GM23338 (cell line): ENCODE data around the gene REG3G. TPM values are rescaled to one million over a fixed set of nuclear protein-coding genes. Genes with fewer than 3 reads are reported as not detected.
"Not testable (repeated sequence)": the region's sequence is repeated elsewhere in the genome, so short reads cannot be mapped to it uniquely, and the experiment has no call there.

Source experiments
- ATAC-seq: fragments of 200-7000 bp; cut with Tn5 transposase; 3 replicates; pipeline ENCODE4 v1.9.1; 2020
- DNase-seq: peaks from one replicate; pipeline ENCODE4 v3.0.0-alpha.2; 2015; ENCODE audit warnings: low spot score
- H2AFZ ChIP-seq: fragments of 200-600 bp; sonication (generic); 2 replicates; pipeline ENCODE4 v1.8.0; 2016; ENCODE audit warnings: antibody characterized with exemption, mild to moderate bottlenecking, moderate library complexity
- H3F3A ChIP-seq: fragments of 200-600 bp; sonication (generic); replicated peaks from 2 replicates; pipeline ENCODE4 v1.8.0; 2017; ENCODE audit warnings: antibody characterized with exemption, mixed run types, low read depth
- H3K27ac ChIP-seq: fragments of 200-600 bp; sonication (generic); 2 replicates; pipeline ENCODE4 v1.6.1; 2016; ENCODE audit warnings: low read depth
- H3K27me3 ChIP-seq: fragments of 200-600 bp; sonication (generic); 2 replicates; pipeline ENCODE4 v1.8.0; 2016; ENCODE audit warnings: mild to moderate bottlenecking, mixed run types, moderate library complexity; ENCODE audit not compliant: insufficient read depth
- H3K36me3 ChIP-seq: fragments of 200-600 bp; sonication (generic); 2 replicates; pipeline ENCODE4 v1.8.0; 2016; ENCODE audit warnings: mild to moderate bottlenecking; ENCODE audit not compliant: insufficient read depth
- H3K4me1 ChIP-seq: fragments of 200-600 bp; sonication (generic); 2 replicates; pipeline ENCODE4 v1.8.0; 2016; ENCODE audit warnings: mild to moderate bottlenecking, moderate library complexity; ENCODE audit not compliant: insufficient read depth
- H3K4me2 ChIP-seq: fragments of 200-600 bp; sonication (generic); 2 replicates; pipeline ENCODE4 v1.7.1; 2017; ENCODE audit warnings: mixed run types
- H3K4me3 ChIP-seq: fragments of 200-600 bp; sonication (generic); 2 replicates; pipeline ENCODE4 v1.6.1; 2016; ENCODE audit warnings: mixed run types
- H3K79me2 ChIP-seq: fragments of 200-600 bp; sonication (generic); replicated peaks from 2 replicates; pipeline ENCODE4 v1.8.0; 2017; ENCODE audit warnings: mild to moderate bottlenecking; ENCODE audit not compliant: insufficient read depth
- H3K9me2 ChIP-seq: fragments of 200-600 bp; sonication (generic); 2 replicates; pipeline ENCODE4 v1.8.0; 2017; ENCODE audit not compliant: insufficient read depth
- H4K20me1 ChIP-seq: fragments of 200-600 bp; sonication (generic); replicated peaks from 2 replicates; pipeline ENCODE4 v1.8.0; 2017; ENCODE audit warnings: mild to moderate bottlenecking; ENCODE audit not compliant: insufficient read depth
- H3K27ac Mint-ChIP-seq: 2 replicates; pipeline ENCODE4 v1.8.0; 2020; ENCODE audit warnings: inconsistent platforms, mild to moderate bottlenecking, moderate library complexity, mixed read lengths
- H3K27me3 Mint-ChIP-seq: 3 replicates; pipeline ENCODE4 v1.8.0; 2022; ENCODE audit warnings: low read depth, mild to moderate bottlenecking, moderate library complexity, mixed read lengths, inconsistent platforms; ENCODE audit not compliant: insufficient read depth, poor library complexity
- H3K36me3 Mint-ChIP-seq: 3 replicates; pipeline ENCODE4 v1.8.0; 2021; ENCODE audit warnings: low read depth, mild to moderate bottlenecking, inconsistent platforms, moderate library complexity, mixed read lengths
- H3K4me1 Mint-ChIP-seq: 3 replicates; pipeline ENCODE4 v1.8.0; 2020; ENCODE audit warnings: mild to moderate bottlenecking, inconsistent platforms, mixed read lengths
- H3K4me3 Mint-ChIP-seq: 3 replicates; pipeline ENCODE4 v1.8.0; 2021; ENCODE audit warnings: moderate library complexity, mild to moderate bottlenecking, inconsistent platforms, mixed read lengths
- H3K9me3 Mint-ChIP-seq: 3 replicates; pipeline ENCODE4 v1.8.0; 2020; ENCODE audit warnings: moderate library complexity, mild to moderate bottlenecking, inconsistent platforms, mixed read lengths
- CREB1 ChIP-seq: fragments of 250-450 bp; sonication (Bioruptor Pico); IDR thresholded peaks from 2 replicates; pipeline ENCODE4 v1.5.0; 2020; ENCODE audit warnings: low read depth, mild to moderate bottlenecking, moderate library complexity
- ETS1 ChIP-seq: IDR thresholded peaks from 2 replicates; pipeline ENCODE4 v1.6.1; 2016; ENCODE audit warnings: antibody characterized with exemption
- EZH2phosphoT487 ChIP-seq: fragments of 200-600 bp; sonication (generic); IDR thresholded peaks from one replicate; pipeline ENCODE4 v1.8.1; 2018; ENCODE audit warnings: antibody characterized with exemption; ENCODE audit not compliant: unreplicated experiment
- NANOG ChIP-seq: IDR thresholded peaks from 2 replicates; pipeline ENCODE4 v1.6.1; 2016; ENCODE audit warnings: antibody characterized with exemption, borderline replicate concordance
- POLR2AphosphoS5 ChIP-seq: IDR thresholded peaks from 2 replicates; pipeline ENCODE4 v1.6.1; 2016; ENCODE audit warnings: antibody characterized with exemption, low read depth
- ZNF114 ChIP-seq: fragments of 250-450 bp; sonication (Bioruptor Pico); IDR thresholded peaks from 2 replicates; pipeline ENCODE4 v1.5.0; 2020; ENCODE audit warnings: mild to moderate bottlenecking, moderate library complexity
- polyA plus RNA-seq: library from polyadenylated mRNA; unstranded; fragments of >200 nt; fragmentation: Nextera tagmentation; extraction: Ambion mirVana; gene quantifications from 2 replicates; pipeline ENCODE4 v1.2.1, GENCODE V29; 2016
- total RNA-seq: library from RNA; depleted of rRNA; stranded (reverse); fragments of >200 nt; shearing (Covaris generic); gene quantifications from 2 replicates; pipeline ENCODE4 v1.2.3, GENCODE V29; 2014
- TF ChIP-seq, protein P1 (sequence below), 2 experiments: fragments of 200-600 bp in 1 of 2; sonication (generic) in 1 of 2; conservative IDR thresholded peaks; 2 replicates each; pipeline versions ENCODE4 v1.5.1 to v1.6.1; 2016 to 2017; ENCODE audit warnings: antibody characterized with exemption in 2 of 2, low read depth in 2 of 2, mild to moderate bottlenecking in 2 of 2, moderate library complexity in 1 of 2
- TF ChIP-seq, protein P2 (sequence below): IDR thresholded peaks from one replicate; pipeline ENCODE4 v1.6.1; 2018; ENCODE audit warnings: antibody characterized with exemption; ENCODE audit not compliant: unreplicated experiment

REG3G gene
- total and polyA plus RNA-seq, 2 experiments from 2014 or later, result not detected

GRCh38 chr2:79041032-79041448, 15.5 kb downstream of the REG3G start:
- H3K27me3 ChIP-seq, result no peaks in the 10 kb centered on the region
- H3F3A ChIP-seq, result no peaks in the 10 kb centered on the region
- TF ChIP-seq, protein P1, sequence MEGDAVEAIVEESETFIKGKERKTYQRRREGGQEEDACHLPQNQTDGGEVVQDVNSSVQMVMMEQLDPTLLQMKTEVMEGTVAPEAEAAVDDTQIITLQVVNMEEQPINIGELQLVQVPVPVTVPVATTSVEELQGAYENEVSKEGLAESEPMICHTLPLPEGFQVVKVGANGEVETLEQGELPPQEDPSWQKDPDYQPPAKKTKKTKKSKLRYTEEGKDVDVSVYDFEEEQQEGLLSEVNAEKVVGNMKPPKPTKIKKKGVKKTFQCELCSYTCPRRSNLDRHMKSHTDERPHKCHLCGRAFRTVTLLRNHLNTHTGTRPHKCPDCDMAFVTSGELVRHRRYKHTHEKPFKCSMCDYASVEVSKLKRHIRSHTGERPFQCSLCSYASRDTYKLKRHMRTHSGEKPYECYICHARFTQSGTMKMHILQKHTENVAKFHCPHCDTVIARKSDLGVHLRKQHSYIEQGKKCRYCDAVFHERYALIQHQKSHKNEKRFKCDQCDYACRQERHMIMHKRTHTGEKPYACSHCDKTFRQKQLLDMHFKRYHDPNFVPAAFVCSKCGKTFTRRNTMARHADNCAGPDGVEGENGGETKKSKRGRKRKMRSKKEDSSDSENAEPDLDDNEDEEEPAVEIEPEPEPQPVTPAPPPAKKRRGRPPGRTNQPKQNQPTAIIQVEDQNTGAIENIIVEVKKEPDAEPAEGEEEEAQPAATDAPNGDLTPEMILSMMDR (conservative IDR thresholded peaks at IDR 0.05; ENCODE audit: low read depth in 2 of 2), result peak; percentile 79 to 86
- no peak for TF ChIP-seq CREB1 (CRISPR knock-in tag)
- no peak for TF ChIP-seq POLR2AphosphoS5
- no peak for TF ChIP-seq ZNF114 (CRISPR knock-in tag)
- H3K4me2 ChIP-seq, result no peak overlapping the region
- H3K4me1 ChIP-seq, result no peaks in the 10 kb centered on the region
- Mint-ChIP-seq H3K27me3 (peaks cover 2% of the 10 kb centered on the region), H3K9me3 (no peaks in the 10 kb centered on the region), H3K36me3 (no peaks in the 10 kb centered on the region), H3K4me3 (no peak overlapping the region), H3K27ac (no peak overlapping the region), H3K4me1 (peaks cover 6% of the 10 kb centered on the region; the same call in 2 of the 3 replicates)
- H3K79me2 ChIP-seq, result no peaks in the 10 kb centered on the region
- H3K4me3 ChIP-seq, result no peak overlapping the region
- peak overlapping the region; percentile 20 for H2AFZ ChIP-seq
- H3K9me2 ChIP-seq, result no peaks in the 10 kb centered on the region
- no peaks in the 10 kb centered on the region for H4K20me1 ChIP-seq
- no peak overlapping the region for H3K27ac ChIP-seq
- no peaks in the 10 kb centered on the region for H3K36me3 ChIP-seq
- ATAC-seq, result peak; percentile 91
- DNase-seq, result peak; percentile 62

GRCh38 chr2:79053486-79053885, 28.0 kb downstream of the REG3G start:
- H3K9me3 Mint-ChIP-seq, result peaks cover 15% of the 10 kb centered on the region
- H3K4me2 ChIP-seq, H3K4me1 ChIP-seq, H3K79me2 ChIP-seq, H3K27me3 ChIP-seq, H3K9me2 ChIP-seq, ATAC-seq, H3K36me3 Mint-ChIP-seq, H3K4me3 Mint-ChIP-seq, H3K4me3 ChIP-seq, H3F3A ChIP-seq, H3K36me3 ChIP-seq, H3K4me1 Mint-ChIP-seq, H3K27ac ChIP-seq, DNase-seq, H4K20me1 ChIP-seq, H3K27me3 Mint-ChIP-seq, H2AFZ ChIP-seq, H3K27ac Mint-ChIP-seq: not testable (repeated sequence)

- H3K27ac ChIP-seq, H3K79me2 ChIP-seq, H2AFZ ChIP-seq, H3K9me2 ChIP-seq, H3K27ac Mint-ChIP-seq, H3K4me1 ChIP-seq, DNase-seq, H3K36me3 Mint-ChIP-seq, H4K20me1 ChIP-seq, H3K4me3 ChIP-seq, H3K36me3 ChIP-seq, H3F3A ChIP-seq, H3K4me1 Mint-ChIP-seq, H3K27me3 ChIP-seq, H3K4me3 Mint-ChIP-seq, ATAC-seq, H3K4me2 ChIP-seq, H3K27me3 Mint-ChIP-seq: not testable (repeated sequence)
- peaks cover 15% of the 10 kb centered on the region for H3K9me3 Mint-ChIP-seq
Measured at GRCh38 chr2:79054769-79055168, 29.3 kb downstream of the REG3G start.

- no peak overlapping the region for H3K4me3 Mint-ChIP-seq
- Histone ChIP-seq H3K4me2 (no peak overlapping the region), H3K4me1 (no peaks in the 10 kb centered on the region), H4K20me1 (no peaks in the 10 kb centered on the region), H3K9me2 (peaks cover 18% of the 10 kb centered on the region), H3K36me3 (no peaks in the 10 kb centered on the region), H3K79me2 (no peaks in the 10 kb centered on the region), H2AFZ (no peak overlapping the region), H3K4me3 (no peak overlapping the region), H3K27ac (no peak overlapping the region), H3K27me3 (no peaks in the 10 kb centered on the region), H3F3A (no peaks in the 10 kb centered on the region)
- 0 out of 3 replicates have a peak, but pooled peaks cover 2% of the 10 kb centered on the region for H3K9me3 Mint-ChIP-seq
- peaks cover 4% of the 10 kb centered on the region for H3K27me3 Mint-ChIP-seq
- H3K27ac Mint-ChIP-seq, result no peak overlapping the region
- ATAC-seq (no peak), DNase-seq (no peak)
- no peaks in the 10 kb centered on the region for H3K36me3 Mint-ChIP-seq
- H3K4me1 Mint-ChIP-seq, result no peaks in the 10 kb centered on the region
- TF ChIP-seq NANOG (no peak), ETS1 (no peak), EZH2phosphoT487 (no peak)
- TF ChIP-seq, protein P2, sequence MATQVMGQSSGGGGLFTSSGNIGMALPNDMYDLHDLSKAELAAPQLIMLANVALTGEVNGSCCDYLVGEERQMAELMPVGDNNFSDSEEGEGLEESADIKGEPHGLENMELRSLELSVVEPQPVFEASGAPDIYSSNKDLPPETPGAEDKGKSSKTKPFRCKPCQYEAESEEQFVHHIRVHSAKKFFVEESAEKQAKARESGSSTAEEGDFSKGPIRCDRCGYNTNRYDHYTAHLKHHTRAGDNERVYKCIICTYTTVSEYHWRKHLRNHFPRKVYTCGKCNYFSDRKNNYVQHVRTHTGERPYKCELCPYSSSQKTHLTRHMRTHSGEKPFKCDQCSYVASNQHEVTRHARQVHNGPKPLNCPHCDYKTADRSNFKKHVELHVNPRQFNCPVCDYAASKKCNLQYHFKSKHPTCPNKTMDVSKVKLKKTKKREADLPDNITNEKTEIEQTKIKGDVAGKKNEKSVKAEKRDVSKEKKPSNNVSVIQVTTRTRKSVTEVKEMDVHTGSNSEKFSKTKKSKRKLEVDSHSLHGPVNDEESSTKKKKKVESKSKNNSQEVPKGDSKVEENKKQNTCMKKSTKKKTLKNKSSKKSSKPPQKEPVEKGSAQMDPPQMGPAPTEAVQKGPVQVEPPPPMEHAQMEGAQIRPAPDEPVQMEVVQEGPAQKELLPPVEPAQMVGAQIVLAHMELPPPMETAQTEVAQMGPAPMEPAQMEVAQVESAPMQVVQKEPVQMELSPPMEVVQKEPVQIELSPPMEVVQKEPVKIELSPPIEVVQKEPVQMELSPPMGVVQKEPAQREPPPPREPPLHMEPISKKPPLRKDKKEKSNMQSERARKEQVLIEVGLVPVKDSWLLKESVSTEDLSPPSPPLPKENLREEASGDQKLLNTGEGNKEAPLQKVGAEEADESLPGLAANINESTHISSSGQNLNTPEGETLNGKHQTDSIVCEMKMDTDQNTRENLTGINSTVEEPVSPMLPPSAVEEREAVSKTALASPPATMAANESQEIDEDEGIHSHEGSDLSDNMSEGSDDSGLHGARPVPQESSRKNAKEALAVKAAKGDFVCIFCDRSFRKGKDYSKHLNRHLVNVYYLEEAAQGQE, result no peak
Measured at GRCh38 chr2:79065201-79065600, 39.7 kb downstream of the REG3G start.
